CD4-positive, alpha-beta memory T cell (primary cell): ENCODE data around the gene MAGI1. TPM values are rescaled to one million over a fixed set of nuclear protein-coding genes. Genes with fewer than 3 reads are reported as not detected.

Experiments
- CTCF ChIA-PET: fragments of 350-600 bp; sonication (Branson Sonifier 250); formaldehyde crosslinking; loops from one replicate; lab custom pipeline; 2021; ENCODE audit warnings: inconsistent platforms; ENCODE audit not compliant: partially characterized antibody; lab: Charles Lee
- POLR2A ChIA-PET: fragments of 350-600 bp; sonication (Branson Sonifier 250); formaldehyde crosslinking; loops from one replicate; lab custom pipeline; 2021; ENCODE audit not compliant: partially characterized antibody; lab: Charles Lee
- DNase-seq, 5 donors: peaks; one replicate each; pipeline versions ENCODE4 v3.0.0 to v3.0.0-alpha.2; 2020 to 2022; ENCODE audit warnings: mixed read lengths in 1 of 5
- H3K27ac ChIP-seq: one replicate; pipeline ENCODE4 v1.7.0; 2013; ENCODE audit warnings: low read depth, low read length
- H3K27me3 ChIP-seq: 2 replicates; pipeline ENCODE4 v1.7.0; 2013; ENCODE audit warnings: mild to moderate bottlenecking, low read length, moderate library complexity; ENCODE audit not compliant: insufficient read depth
- H3K36me3 ChIP-seq: 2 replicates; pipeline ENCODE4 v1.7.0; 2013; ENCODE audit warnings: mild to moderate bottlenecking, low read length, moderate library complexity; ENCODE audit not compliant: insufficient read depth
- H3K4me1 ChIP-seq: 2 replicates; pipeline ENCODE4 v1.7.0; 2013; ENCODE audit warnings: mild to moderate bottlenecking, low read length, moderate library complexity; ENCODE audit not compliant: insufficient read depth
- H3K4me3 ChIP-seq, 2 donors: one replicate each; pipeline ENCODE4 v1.7.0; 2013; ENCODE audit warnings: low read length in 2 of 2, mild to moderate bottlenecking in 1 of 2
- H3K9me3 ChIP-seq, 2 donors: one replicate each; pipeline ENCODE4 v1.7.0; 2013; ENCODE audit warnings: low read length in 2 of 2, control low read depth in 1 of 2; ENCODE audit not compliant: control insufficient read depth in 1 of 2
- H3K27ac Mint-ChIP-seq, 7 donors: one replicate each; pipeline ENCODE4 v1.8.0; 2020 to 2021; ENCODE audit warnings: mixed read lengths in 7 of 7, mild to moderate bottlenecking in 6 of 7, inconsistent platforms in 3 of 7, moderate library complexity in 3 of 7
- H3K27me3 Mint-ChIP-seq, 2 donors: one replicate each; pipeline ENCODE4 v1.8.0; 2020 to 2021; ENCODE audit warnings: mixed read lengths in 2 of 2
- H3K36me3 Mint-ChIP-seq, 2 donors: one replicate each; pipeline ENCODE4 v1.8.0; 2020 to 2021; ENCODE audit warnings: mixed read lengths in 2 of 2, inconsistent platforms in 1 of 2, mild to moderate bottlenecking in 1 of 2
- H3K4me1 Mint-ChIP-seq, 4 donors: one replicate each; pipeline ENCODE4 v1.8.0; 2020 to 2021; ENCODE audit warnings: mixed read lengths in 4 of 4, mild to moderate bottlenecking in 1 of 4
- H3K4me3 Mint-ChIP-seq, 8 donors: one replicate each; pipeline ENCODE4 v1.8.0; 2020 to 2021; ENCODE audit warnings: mixed read lengths in 8 of 8, mild to moderate bottlenecking in 7 of 8, moderate library complexity in 6 of 8, inconsistent platforms in 3 of 8
- H3K9me3 Mint-ChIP-seq, 8 donors: one replicate each; pipeline ENCODE4 v1.8.0; 2020 to 2021; ENCODE audit warnings: mixed read lengths in 8 of 8, mild to moderate bottlenecking in 5 of 8, inconsistent platforms in 3 of 8, moderate library complexity in 1 of 8
- intact Hi-C: fragments of 100-400 bp; cut with micrococcal nuclease; formaldehyde crosslinking; loops from one replicate; pipeline ENCODE4 v1.15.1; 2023
- polyA plus RNA-seq, 2 donors: library from polyadenylated mRNA; unstranded; fragments of 300-500 nt; fragmentation: Illumina TruSeq; gene quantifications; one replicate each; pipeline ENCODE4 v1.2.3, GENCODE V29; 2021
- total RNA-seq, 2 experiments: library from RNA; stranded (reverse); gene quantifications; one replicate each; pipeline ENCODE4 v1.2.3, GENCODE V29; 2021

Gene MAGI1
- total and polyA plus RNA-seq, 4 experiments from 2014 or later, result 0.20 TPM; not detected in 3

GRCh38 chr3:65314916-65315315, 723.8 kb downstream of the MAGI1 start:
- Mint-ChIP-seq H3K9me3 (peaks cover 0 to 14% (median 5%) of the 10 kb centered on the region in 8 donors), H3K27ac (no peak overlapping the region), H3K4me3 (no peak overlapping the region), H3K4me1 (no peaks in the 10 kb centered on the region), H3K27me3 (no peaks in the 10 kb centered on the region), H3K36me3 (no peaks in the 10 kb centered on the region)
- POLR2A ChIA-PET, result no interaction called here
- DNase-seq, result no peak
- no peak overlapping the region for H3K4me3 ChIP-seq
- H3K36me3 ChIP-seq, result no peaks in the 10 kb centered on the region
- CTCF ChIA-PET, result no interaction called here
- intact Hi-C loops, result no loop called here
- H3K27ac ChIP-seq, result no peak overlapping the region
- H3K9me3 ChIP-seq, result no peaks in the 10 kb centered on the region
- no peaks in the 10 kb centered on the region for H3K4me1 ChIP-seq
- no peaks in the 10 kb centered on the region for H3K27me3 ChIP-seq

- intact Hi-C loops, result no loop called here
Observed at GRCh38 chr3:65314269-65314668, 724.4 kb downstream of the MAGI1 start.

GRCh38 chr3:65313666-65314065, 725.1 kb downstream of the MAGI1 start:
- no peak overlapping the region for H3K27ac ChIP-seq
- Mint-ChIP-seq H3K27ac (no peak overlapping the region), H3K4me3 (no peak overlapping the region), H3K27me3 (no peaks in the 10 kb centered on the region), H3K4me1 (no peaks in the 10 kb centered on the region), H3K36me3 (no peaks in the 10 kb centered on the region), H3K9me3 (peaks cover 0 to 14% (median 5%) of the 10 kb centered on the region in 8 donors)
- H3K4me1 ChIP-seq, result no peaks in the 10 kb centered on the region
- H3K9me3 ChIP-seq, result no peaks in the 10 kb centered on the region
- H3K4me3 ChIP-seq, result no peak overlapping the region
- ChIA-PET CTCF (no interaction called here), POLR2A (no interaction called here)
- DNase-seq, result no peak
- H3K27me3 ChIP-seq, result no peaks in the 10 kb centered on the region
- H3K36me3 ChIP-seq, result no peaks in the 10 kb centered on the region
- intact Hi-C loops, result no loop called here

More at GRCh38 chr3:65314269-65314668, 724.4 kb downstream of the MAGI1 start:
- Mint-ChIP-seq H3K4me3 (no peak overlapping the region), H3K36me3 (no peaks in the 10 kb centered on the region), H3K4me1 (no peaks in the 10 kb centered on the region), H3K27me3 (no peaks in the 10 kb centered on the region), H3K27ac (no peak overlapping the region), H3K9me3 (peaks cover 0 to 14% (median 5%) of the 10 kb centered on the region in 8 donors)
- ChIA-PET CTCF (no interaction called here), POLR2A (no interaction called here)
- no peaks in the 10 kb centered on the region for H3K9me3 ChIP-seq
- no peak overlapping the region for H3K4me3 ChIP-seq
- no peaks in the 10 kb centered on the region for H3K36me3 ChIP-seq
- H3K27ac ChIP-seq, result no peak overlapping the region
- H3K4me1 ChIP-seq, result no peaks in the 10 kb centered on the region
- DNase-seq, result no peak
- no peaks in the 10 kb centered on the region for H3K27me3 ChIP-seq

- POLR2A ChIA-PET, result no interaction called here
- Histone ChIP-seq H3K27ac (no peak overlapping the region), H3K9me3 (no peaks in the 10 kb centered on the region), H3K27me3 (no peaks in the 10 kb centered on the region), H3K4me1 (no peaks in the 10 kb centered on the region), H3K36me3 (no peaks in the 10 kb centered on the region), H3K4me3 (no peak overlapping the region)
- Mint-ChIP-seq H3K9me3 (peaks cover 0 to 9% (median 3%) of the 10 kb centered on the region in 8 donors), H3K27ac (no peak overlapping the region), H3K36me3 (no peaks in the 10 kb centered on the region), H3K4me1 (no peaks in the 10 kb centered on the region), H3K27me3 (no peaks in the 10 kb centered on the region), H3K4me3 (no peak overlapping the region)
- CTCF ChIA-PET, result no interaction called here
- DNase-seq, result no peak
- intact Hi-C loops, result no loop called here
Observed at GRCh38 chr3:65305836-65306235, 732.9 kb downstream of the MAGI1 start.

Other genes starting within 250 kb of the MAGI1 start
- 10 to 100 TPM; 18.9 to 21.1 TPM for gene SLC25A26, start 182.1 kb upstream of the MAGI1 start, total RNA-seq
- 10 to 100 TPM; 37.0 to 58.1 TPM for gene SLC25A26, start 182.1 kb upstream of the MAGI1 start, polyA plus RNA-seq